Heart left ventricle (tissue), 13 donors: ENCODE results near the gene RPS19.

ENCODE experiments used
- CTCF ChIP-seq, 12 donors: fragments of 200-600 bp; sonication (generic) in 4 of 12; IDR thresholded peaks; one replicate each; pipeline versions ENCODE4 v1.5.0 to v1.8.0; 2018 to 2022; ENCODE audit warnings: antibody characterized with exemption in 12 of 12, mild to moderate bottlenecking in 5 of 12
- POLR2A ChIP-seq, 2 donors: fragments of 450-650 bp; IDR thresholded peaks; one replicate each; pipeline ENCODE4 v1.6.1; 2017; ENCODE audit warnings: antibody characterized with exemption in 2 of 2, mild to moderate bottlenecking in 2 of 2, moderate library complexity in 2 of 2
- donor health status: ischemic (EF 13 %, LVEDD 7.1; RV severe dilation, severe dysfunction).
- donor health status: DM: no; HTN: yes; CAD: no.
- donor health status: DM: no; HTN: no; CAD: no.
- donor health status: ischemic (EF 25% LVEDD 6.9; RV normal size, moderate dysfunction).
- donor health status: ischemic (EF 25% LVEDD 5.7; RV mildly dilated, moderate dysfunction).
- donor health status: ischemic (EF 35%, LVEDD 5.7; RV mildly dilated, moderate dysfunction).
- donor health status: nonischemic (EF 11% LVEDD 7.7; RV severe dilation, severe dysfunction).
- donor health status: DM: yes; HTN: yes; CAD: no.
- donor health status: PGD.
- donor health status: ischemic (EF 29% LVEDD 5.4; RV normal size, mild dysfunction).
- donor health status: nonischemic (EF 23%, LVEDD 6.1; RV moderate dilation, normal function).

DNA sequence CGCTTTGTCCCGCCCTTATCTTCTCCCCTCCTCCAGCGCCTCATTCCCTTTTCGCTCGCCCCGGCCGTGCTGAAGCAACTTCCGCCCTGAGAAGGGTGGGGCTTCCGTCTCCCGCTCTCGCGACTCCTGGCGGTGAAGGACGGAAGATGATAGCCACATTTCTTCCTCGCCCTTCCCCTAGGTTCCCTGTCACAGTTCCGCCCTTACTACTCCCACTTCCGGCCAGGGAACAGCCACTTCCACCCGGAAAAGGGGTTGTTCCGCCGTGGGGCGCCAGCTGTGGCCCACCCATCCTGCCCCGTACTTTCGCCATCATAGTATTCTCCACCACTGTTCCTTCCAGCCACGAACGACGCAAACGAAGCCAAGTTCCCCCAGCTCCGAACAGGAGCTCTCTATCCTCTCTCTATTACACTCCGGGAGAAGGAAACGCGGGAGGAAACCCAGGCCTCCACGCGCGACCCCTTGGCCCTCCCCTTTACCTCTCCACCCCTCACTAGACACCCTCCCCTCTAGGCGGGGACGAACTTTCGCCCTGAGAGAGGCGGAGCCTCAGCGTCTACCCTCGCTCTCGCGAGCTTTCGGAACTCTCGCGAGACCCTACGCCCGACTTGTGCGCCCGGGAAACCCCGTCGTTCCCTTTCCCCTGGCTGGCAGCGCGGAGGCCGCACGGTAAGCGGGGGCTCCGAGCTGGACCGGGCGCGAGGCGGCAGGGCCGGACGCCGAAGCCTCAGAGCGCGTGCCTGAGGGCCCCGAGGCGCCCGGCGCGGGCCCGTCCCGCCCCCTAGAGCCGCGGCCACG lies at the start of gene RPS19:
- peak; percentile 44 to 81 (median 66) for TF ChIP-seq CTCF (IDR thresholded peaks at IDR 0.05)
- TF ChIP-seq POLR2A (IDR thresholded peaks at IDR 0.05), result peak; percentile 31 to 78
